Uterus (tissue), 2 donors: Measurements from ENCODE around the gene TPO.

Experiments used
- POLR2A ChIP-seq, 2 donors: fragments of 450-650 bp; IDR thresholded peaks; one replicate each; pipeline ENCODE4 v1.6.1; 2016; ENCODE audit warnings: antibody characterized with exemption in 2 of 2, mild to moderate bottlenecking in 1 of 2, moderate library complexity in 1 of 2
- TF ChIP-seq, protein P1 (sequence below), 4 experiments: fragments of 200-600 bp in 2 of 4; fragments of 450-650 bp in 2 of 4; sonication (generic) in 2 of 4; IDR thresholded peaks; one replicate each; pipeline ENCODE4 v1.5.1; 2016 to 2019; ENCODE audit warnings: antibody characterized with exemption in 4 of 4, mild to moderate bottlenecking in 2 of 4, moderate library complexity in 1 of 4

DNA sequence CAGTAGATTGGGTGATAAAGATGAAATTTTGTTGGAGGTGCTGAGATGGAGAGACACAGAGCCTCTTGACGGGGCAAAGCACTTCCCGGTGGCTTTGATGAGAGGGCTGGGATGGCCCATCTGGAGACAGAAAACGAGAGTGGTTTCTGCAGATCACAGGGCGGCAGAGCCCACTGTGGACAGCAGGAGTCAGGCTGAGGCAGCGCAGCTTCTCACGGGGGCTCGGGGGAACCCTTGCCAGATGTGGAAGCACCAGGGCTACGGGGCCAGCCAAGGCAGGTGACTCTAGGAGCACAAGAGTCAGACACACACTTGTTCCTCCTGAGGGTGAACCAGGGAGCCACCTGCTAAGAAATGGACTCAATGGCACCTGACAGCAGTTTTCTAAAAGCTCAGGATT, 78.5 kb downstream of the TPO start:
- TF ChIP-seq, protein P1, sequence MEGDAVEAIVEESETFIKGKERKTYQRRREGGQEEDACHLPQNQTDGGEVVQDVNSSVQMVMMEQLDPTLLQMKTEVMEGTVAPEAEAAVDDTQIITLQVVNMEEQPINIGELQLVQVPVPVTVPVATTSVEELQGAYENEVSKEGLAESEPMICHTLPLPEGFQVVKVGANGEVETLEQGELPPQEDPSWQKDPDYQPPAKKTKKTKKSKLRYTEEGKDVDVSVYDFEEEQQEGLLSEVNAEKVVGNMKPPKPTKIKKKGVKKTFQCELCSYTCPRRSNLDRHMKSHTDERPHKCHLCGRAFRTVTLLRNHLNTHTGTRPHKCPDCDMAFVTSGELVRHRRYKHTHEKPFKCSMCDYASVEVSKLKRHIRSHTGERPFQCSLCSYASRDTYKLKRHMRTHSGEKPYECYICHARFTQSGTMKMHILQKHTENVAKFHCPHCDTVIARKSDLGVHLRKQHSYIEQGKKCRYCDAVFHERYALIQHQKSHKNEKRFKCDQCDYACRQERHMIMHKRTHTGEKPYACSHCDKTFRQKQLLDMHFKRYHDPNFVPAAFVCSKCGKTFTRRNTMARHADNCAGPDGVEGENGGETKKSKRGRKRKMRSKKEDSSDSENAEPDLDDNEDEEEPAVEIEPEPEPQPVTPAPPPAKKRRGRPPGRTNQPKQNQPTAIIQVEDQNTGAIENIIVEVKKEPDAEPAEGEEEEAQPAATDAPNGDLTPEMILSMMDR (IDR thresholded peaks at IDR 0.05) = no peak
- TF ChIP-seq POLR2A (IDR thresholded peaks at IDR 0.05) = no peak
